ACC112 (cell line): Measurements from ENCODE around the gene EIF3A.

ENCODE experiments used
- H2AFZ ChIP-seq: fragments of 200-600 bp; sonication (generic); one replicate; pipeline ENCODE4 v1.6.0; 2017; ENCODE audit warnings: antibody characterized with exemption, low read length; ENCODE audit not compliant: unreplicated experiment
- H3K27ac ChIP-seq: fragments of 200-600 bp; sonication (generic); 2 replicates; pipeline ENCODE4 v1.5.1; 2014; ENCODE audit warnings: low read depth, mild to moderate bottlenecking, antibody characterized with exemption, low read length, moderate library complexity
- H3K27me3 ChIP-seq: fragments of 200-600 bp; sonication (generic); 2 replicates; pipeline ENCODE4 v1.6.1; 2014; ENCODE audit warnings: mild to moderate bottlenecking, antibody characterized with exemption, low read length, moderate library complexity, mixed read lengths; ENCODE audit not compliant: insufficient read depth
- H3K36me3 ChIP-seq: fragments of 200-600 bp; sonication (generic); 2 replicates; pipeline ENCODE4 v1.6.1; 2016; ENCODE audit warnings: mild to moderate bottlenecking, antibody characterized with exemption, low read length, moderate library complexity, mixed read lengths; ENCODE audit not compliant: insufficient read depth
- H3K4me1 ChIP-seq: fragments of 200-600 bp; sonication (generic); one replicate; pipeline ENCODE4 v1.6.1; 2016; ENCODE audit warnings: low read length, mixed read lengths; ENCODE audit not compliant: insufficient read depth, unreplicated experiment, control insufficient read depth
- H3K4me3 ChIP-seq: fragments of 200-600 bp; sonication (generic); 2 replicates; pipeline ENCODE4 v1.5.1; 2014; ENCODE audit warnings: mild to moderate bottlenecking, low read depth, low read length
- H3K79me2 ChIP-seq: fragments of 200-600 bp; sonication (generic); one replicate; pipeline ENCODE4 v1.6.0; 2016; ENCODE audit warnings: low read length; ENCODE audit not compliant: control insufficient read depth, unreplicated experiment, insufficient read depth

The EIF3A gene

GRCh38 chr10:119003572-119004289, 76.9 kb downstream of the EIF3A start:
- Histone ChIP-seq H3K36me3 (no peaks in the 10 kb centered on the region), H2AFZ (no peak overlapping the region), H3K79me2 (no peaks in the 10 kb centered on the region), H3K4me3 (no peak overlapping the region), H3K4me1 (peaks cover 23% of the 10 kb centered on the region), H3K27me3 (0 out of 2 replicates have a peak, but pooled peaks cover 10% of the 10 kb centered on the region), H3K27ac (no peak overlapping the region)

- Histone ChIP-seq H3K79me2 (no peaks in the 10 kb centered on the region), H3K36me3 (no peaks in the 10 kb centered on the region), H3K4me3 (no peak overlapping the region), H3K27me3 (peaks cover 18% of the 10 kb centered on the region), H2AFZ (no peak overlapping the region), H3K27ac (no peak overlapping the region), H3K4me1 (peaks cover 18% of the 10 kb centered on the region)
Measured at GRCh38 chr10:119001717-119002500, 78.7 kb downstream of the EIF3A start.

GRCh38 chr10:118998183-118998582, 82.4 kb downstream of the EIF3A start:
- Histone ChIP-seq H3K27me3 (peaks cover 38% of the 10 kb centered on the region), H3K79me2 (no peaks in the 10 kb centered on the region), H3K4me3 (no peak overlapping the region), H3K36me3 (no peaks in the 10 kb centered on the region), H3K4me1 (no peaks in the 10 kb centered on the region), H3K27ac (no peak overlapping the region), H2AFZ (no peak overlapping the region)

- Histone ChIP-seq H3K27me3 (peaks cover 46% of the 10 kb centered on the region), H3K27ac (no peak overlapping the region)
Measured at GRCh38 chr10:118997379-118997778, 83.2 kb downstream of the EIF3A start.

GRCh38 chr10:118995739-118996138, 84.9 kb downstream of the EIF3A start:
- H2AFZ ChIP-seq: no peak overlapping the region
- H3K79me2 ChIP-seq: no peaks in the 10 kb centered on the region
- no peak overlapping the region for H3K27ac ChIP-seq
- no peak overlapping the region for H3K4me3 ChIP-seq
- peaks cover 49% of the 10 kb centered on the region for H3K27me3 ChIP-seq
- no peaks in the 10 kb centered on the region for H3K36me3 ChIP-seq
- no peaks in the 10 kb centered on the region for H3K4me1 ChIP-seq

More at GRCh38 chr10:118997379-118997778, 83.2 kb downstream of the EIF3A start:
- Histone ChIP-seq H3K36me3 (no peaks in the 10 kb centered on the region), H3K4me1 (no peaks in the 10 kb centered on the region), H2AFZ (no peak overlapping the region), H3K79me2 (no peaks in the 10 kb centered on the region), H3K4me3 (no peak overlapping the region)

GRCh38 chr10:118994321-118994720, 86.3 kb downstream of the EIF3A start:
- Histone ChIP-seq H3K4me1 (no peaks in the 10 kb centered on the region), H3K79me2 (no peaks in the 10 kb centered on the region), H3K27me3 (peaks cover 42% of the 10 kb centered on the region), H3K4me3 (no peak overlapping the region), H3K36me3 (no peaks in the 10 kb centered on the region), H2AFZ (no peak overlapping the region), H3K27ac (no peak overlapping the region)

GRCh38 chr10:118993214-118993613, 87.4 kb downstream of the EIF3A start:
- Histone ChIP-seq H3K4me1 (no peaks in the 10 kb centered on the region), H3K4me3 (no peak overlapping the region), H3K36me3 (no peaks in the 10 kb centered on the region), H2AFZ (no peak overlapping the region), H3K27me3 (peaks cover 35% of the 10 kb centered on the region), H3K79me2 (no peaks in the 10 kb centered on the region), H3K27ac (no peak overlapping the region)

GRCh38 chr10:118992496-118992895, 88.1 kb downstream of the EIF3A start:
- no peak overlapping the region for H3K4me3 ChIP-seq
- no peak overlapping the region for H3K27ac ChIP-seq
- no peaks in the 10 kb centered on the region for H3K36me3 ChIP-seq
- H3K79me2 ChIP-seq: no peaks in the 10 kb centered on the region
- H2AFZ ChIP-seq: no peak overlapping the region
- peaks cover 31% of the 10 kb centered on the region for H3K27me3 ChIP-seq
- no peaks in the 10 kb centered on the region for H3K4me1 ChIP-seq

- Histone ChIP-seq H3K4me1 (peaks cover 3% of the 10 kb centered on the region), H2AFZ (no peak overlapping the region), H3K79me2 (no peaks in the 10 kb centered on the region), H3K27me3 (peaks cover 19% of the 10 kb centered on the region), H3K4me3 (no peak overlapping the region), H3K27ac (no peak overlapping the region), H3K36me3 (no peaks in the 10 kb centered on the region)
Measured at GRCh38 chr10:118990326-118990725, 90.3 kb downstream of the EIF3A start.

GRCh38 chr10:118986815-118987790, 93.5 kb downstream of the EIF3A start:
- Histone ChIP-seq H3K27ac (no peak overlapping the region), H3K36me3 (no peaks in the 10 kb centered on the region), H2AFZ (no peak overlapping the region), H3K4me3 (no peak overlapping the region), H3K27me3 (peaks cover under 1% of the 10 kb centered on the region), H3K79me2 (no peaks in the 10 kb centered on the region), H3K4me1 (peaks cover 3% of the 10 kb centered on the region)
